Parathyroid adenoma (tissue), 2 donors: Measurements from ENCODE around the gene BIRC3.
"Not testable (repeated sequence)": the region's sequence is repeated elsewhere in the genome, so short reads cannot be mapped to it uniquely, and the experiment has no call there.

Experiments
- H2AFZ ChIP-seq: fragments of 300-600 bp; sonication (generic); one replicate; pipeline ENCODE4 v1.7.0; 2017; ENCODE audit warnings: antibody characterized with exemption, mild to moderate bottlenecking
- H3K27ac ChIP-seq: fragments of 300-600 bp; sonication (generic); one replicate; pipeline ENCODE4 v1.7.0; 2017
- H3K27me3 ChIP-seq: fragments of 300-600 bp; sonication (generic); one replicate; pipeline ENCODE4 v1.7.0; 2017; ENCODE audit warnings: low read length; ENCODE audit not compliant: control insufficient read depth, insufficient read depth
- H3K36me3 ChIP-seq: fragments of 300-600 bp; sonication (generic); one replicate; pipeline ENCODE4 v1.7.0; 2017; ENCODE audit warnings: low read length; ENCODE audit not compliant: control insufficient read depth, insufficient read depth
- H3K4me1 ChIP-seq: fragments of 300-600 bp; sonication (generic); one replicate; pipeline ENCODE4 v1.7.0; 2017; ENCODE audit warnings: control low read depth
- H3K4me2 ChIP-seq: fragments of 300-600 bp; sonication (generic); one replicate; pipeline ENCODE4 v1.7.0; 2017; ENCODE audit warnings: low read length
- H3K4me3 ChIP-seq: fragments of 300-600 bp; sonication (generic); one replicate; pipeline ENCODE4 v1.7.0; 2017; ENCODE audit warnings: low read depth, low read length
- H3K79me2 ChIP-seq: fragments of 300-600 bp; sonication (generic); one replicate; pipeline ENCODE4 v1.7.0; 2017; ENCODE audit warnings: control low read depth
- H3K9ac ChIP-seq: fragments of 300-600 bp; sonication (generic); one replicate; pipeline ENCODE4 v1.7.0; 2017; ENCODE audit warnings: mild to moderate bottlenecking
- H3K9me3 ChIP-seq: fragments of 300-600 bp; sonication (generic); one replicate; pipeline ENCODE4 v1.7.0; 2017; ENCODE audit warnings: low read length; ENCODE audit not compliant: control insufficient read depth
- CTCF ChIP-seq: fragments of 300-600 bp; sonication (generic); IDR thresholded peaks from one replicate; pipeline ENCODE4 v1.7.0; 2017; ENCODE audit warnings: antibody characterized with exemption, mild to moderate bottlenecking
- donor health status: primary hyperparathyroidism.

BIRC3 gene

GRCh38 chr11:102368472-102368871, 51.2 kb downstream of the BIRC3 start:
- TF ChIP-seq CTCF = no peak
- Histone ChIP-seq H2AFZ (no peak overlapping the region), H3K4me3 (no peak overlapping the region), H3K9ac (no peak overlapping the region), H3K27ac (no peak overlapping the region), H3K9me3 (no peaks in the 10 kb centered on the region), H3K27me3 (no peaks in the 10 kb centered on the region), H3K4me2 (no peak overlapping the region), H3K36me3 (no peaks in the 10 kb centered on the region), H3K79me2 (no peaks in the 10 kb centered on the region), H3K4me1 (no peaks in the 10 kb centered on the region)

DNA sequence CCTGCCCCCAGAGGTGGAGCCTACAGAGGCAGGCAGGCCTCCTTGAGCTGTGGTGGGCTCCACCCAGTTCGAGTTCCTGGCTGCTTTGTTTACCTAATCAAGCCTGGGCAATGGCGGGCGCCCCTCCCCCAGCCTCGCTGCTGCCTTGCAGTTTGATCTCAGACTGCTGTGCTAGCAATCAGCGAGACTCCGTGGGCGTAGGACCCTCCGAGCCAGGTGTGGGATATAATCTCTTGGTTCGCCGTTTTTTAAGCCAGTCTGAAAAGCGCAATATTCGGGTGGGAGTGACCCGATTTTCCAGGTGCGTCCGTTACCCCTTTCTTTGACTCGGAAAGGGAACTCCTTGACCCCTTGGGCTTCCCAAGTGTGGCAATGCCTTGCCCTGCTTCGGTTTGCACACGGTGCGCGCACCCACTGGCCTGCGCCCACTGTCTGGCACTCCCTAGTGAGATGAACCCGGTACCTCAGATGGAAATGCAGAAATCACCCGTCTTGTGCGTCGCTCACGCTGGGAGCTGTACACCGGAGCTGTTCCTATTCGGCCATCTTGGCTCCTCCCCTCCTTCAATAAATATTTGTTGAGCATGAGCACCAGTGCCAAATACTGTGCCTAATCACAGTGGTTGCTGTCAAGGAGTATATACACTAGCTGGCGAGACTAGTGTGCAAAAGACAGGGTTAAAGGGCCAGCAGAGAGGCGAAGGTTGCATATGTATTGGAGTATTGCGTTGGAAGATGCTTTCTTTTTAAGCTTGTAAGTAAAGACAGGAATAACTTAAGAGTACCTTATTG, 57.5 kb downstream of the BIRC3 start:
- not testable (repeated sequence) for H3K36me3 ChIP-seq, H3K27ac ChIP-seq, H3K9me3 ChIP-seq, H2AFZ ChIP-seq, H3K4me3 ChIP-seq, H3K4me1 ChIP-seq, H3K4me2 ChIP-seq, H3K79me2 ChIP-seq, H3K9ac ChIP-seq, H3K27me3 ChIP-seq

DNA sequence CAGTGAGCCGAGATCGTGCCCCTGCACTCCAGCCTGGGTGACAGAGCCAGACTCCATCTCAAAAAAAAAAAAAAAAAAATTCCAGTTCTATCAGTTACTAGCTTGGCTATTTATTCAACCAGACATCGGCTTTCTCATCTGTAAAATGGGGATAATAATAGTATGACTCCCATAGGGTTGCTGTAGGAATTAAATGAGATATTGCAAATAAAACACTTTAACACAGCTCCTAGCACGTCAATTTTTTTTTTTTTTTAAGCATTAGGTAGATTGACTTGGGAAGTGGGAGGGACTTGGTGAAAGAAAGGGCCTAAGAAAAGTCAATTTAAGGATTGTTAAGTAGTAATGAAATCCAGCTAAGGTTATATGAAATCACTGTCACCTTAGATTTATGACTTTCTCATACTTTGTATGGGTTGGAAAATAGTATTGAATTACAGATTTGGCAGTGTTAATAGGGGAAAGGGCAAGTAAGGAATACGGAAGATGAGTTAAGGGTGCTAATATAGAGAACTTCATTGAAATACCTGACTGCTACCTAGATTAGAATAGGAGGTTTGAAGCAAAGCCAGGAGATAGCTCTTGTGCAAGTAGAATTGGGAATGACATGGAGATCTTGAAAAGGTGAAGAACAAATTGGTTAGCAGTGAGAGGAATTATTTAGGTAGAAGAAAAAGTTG, 58.6 kb downstream of the BIRC3 start:
- H3K4me2 ChIP-seq = no peak overlapping the region
- no peaks in the 10 kb centered on the region for H3K4me1 ChIP-seq
- no peak overlapping the region for H3K4me3 ChIP-seq
- TF ChIP-seq CTCF = no peak
- H2AFZ ChIP-seq = no peak overlapping the region
- H3K9me3 ChIP-seq = no peaks in the 10 kb centered on the region
- H3K27ac ChIP-seq = no peak overlapping the region
- H3K9ac ChIP-seq = no peak overlapping the region
- no peaks in the 10 kb centered on the region for H3K36me3 ChIP-seq
- peaks cover 3% of the 10 kb centered on the region for H3K79me2 ChIP-seq
- H3K27me3 ChIP-seq = no peaks in the 10 kb centered on the region

GRCh38 chr11:102377891-102378290, 60.6 kb downstream of the BIRC3 start:
- Histone ChIP-seq H3K36me3 (no peaks in the 10 kb centered on the region), H3K4me1 (no peaks in the 10 kb centered on the region), H3K27me3 (no peaks in the 10 kb centered on the region), H2AFZ (no peak overlapping the region), H3K9me3 (no peaks in the 10 kb centered on the region), H3K79me2 (peaks cover 3% of the 10 kb centered on the region), H3K27ac (no peak overlapping the region), H3K9ac (no peak overlapping the region), H3K4me2 (no peak overlapping the region), H3K4me3 (no peak overlapping the region)
- TF ChIP-seq CTCF = no peak

DNA sequence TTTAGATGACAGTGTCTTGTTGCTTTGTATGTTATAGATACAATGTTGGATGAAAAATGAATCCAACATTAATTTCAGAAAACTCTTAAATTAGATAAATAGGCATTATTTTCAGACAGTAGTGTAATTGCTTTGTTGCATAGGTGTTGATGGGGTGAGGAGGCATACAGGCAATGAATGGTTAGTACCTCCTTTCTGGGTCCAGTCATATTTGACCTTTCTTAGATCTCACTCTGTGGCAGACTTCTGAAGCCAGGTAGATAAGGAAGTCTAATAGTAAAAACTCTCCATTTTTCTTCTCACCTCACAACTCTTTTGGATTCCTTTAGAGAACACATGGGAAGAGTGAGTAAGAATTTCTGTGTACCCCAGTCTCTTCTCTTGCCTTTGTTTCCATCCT, 61.5 kb downstream of the BIRC3 start:
- H3K79me2 ChIP-seq = peaks cover 3% of the 10 kb centered on the region
- H3K27me3 ChIP-seq = no peaks in the 10 kb centered on the region
- H3K4me1 ChIP-seq = no peaks in the 10 kb centered on the region
- no peak overlapping the region for H3K4me3 ChIP-seq
- no peaks in the 10 kb centered on the region for H3K36me3 ChIP-seq
- H3K9ac ChIP-seq = no peak overlapping the region
- H2AFZ ChIP-seq = no peak overlapping the region
- no peak for TF ChIP-seq CTCF
- no peak overlapping the region for H3K27ac ChIP-seq
- no peaks in the 10 kb centered on the region for H3K9me3 ChIP-seq
- no peak overlapping the region for H3K4me2 ChIP-seq
